HCT116 (cell line): Measurements from ENCODE around the gene RCOR1. TPM values are rescaled to one million over a fixed set of nuclear protein-coding genes. Genes with fewer than 3 reads are reported as not detected.

Experiments used
- ATAC-seq: fragments of 200-7000 bp; cut with Tn5 transposase; 2 replicates; pipeline ENCODE4 v1.9.1; 2020; ENCODE audit warnings: mild to moderate bottlenecking, moderate library complexity
- BruUV-seq: library from RNA; stranded (reverse); fragments of 400-500 nt; replicated peaks from 2 replicates; lab custom pipeline; 2021; lab: Mats Ljungman, UMichigan
- CTCF ChIA-PET: fragments of 300-600 bp; sonication (Branson Sonifier 250); formaldehyde crosslinking; loops from one replicate; lab custom pipeline; 2021; ENCODE audit warnings: antibody characterized with exemption; lab: Charles Lee
- POLR2A ChIA-PET: fragments of 300-600, 350-600 bp; sonication (Branson Sonifier 250); formaldehyde crosslinking; loops from one replicate; lab custom pipeline; 2021; ENCODE audit warnings: antibody characterized with exemption; lab: Charles Lee
- RAD21 ChIA-PET, 2 experiments: fragments of 300-600 bp; sonication (Branson Sonifier 250); formaldehyde crosslinking; loops; one replicate each; lab custom pipeline; 2023; ENCODE audit warnings: low total read pairs in 2 of 2; ENCODE audit not compliant: uncharacterized antibody in 2 of 2, unreplicated experiment in 2 of 2, low non-redundant PET in 1 of 2; lab: Charles Lee
- DNase-seq: peaks from one replicate; pipeline ENCODE4 v3.0.0-alpha.2; 2010; ENCODE audit warnings: low read depth, low spot score
- H2AFZ ChIP-seq: fragments of 200-600 bp; shearing (Covaris generic), sonication (generic); 2 replicates; pipeline ENCODE4 v1.6.1; 2017; ENCODE audit warnings: low read depth, mixed run types, mixed read lengths, antibody characterized with exemption, low read length; ENCODE audit not compliant: poor library complexity, severe bottlenecking
- H3K27ac ChIP-seq: 2 replicates; pipeline ENCODE4 v1.5.1; 2012; ENCODE audit warnings: low read depth, low read length
- H3K27me3 ChIP-seq: fragments of 200-600 bp; sonication (generic); 2 replicates; pipeline ENCODE4 v1.6.1; 2016; ENCODE audit warnings: mixed run types, low read length, mixed read lengths; ENCODE audit not compliant: insufficient read depth
- H3K36me3 ChIP-seq, 2 experiments: fragments of 200-500 bp in 1 of 2; fragments of 200-600 bp in 1 of 2; sonication (Bioruptor generic) in 1 of 2; sonication (generic) in 1 of 2; 2 replicates each; pipeline versions ENCODE4 v1.5.1 to v1.6.1; 2014 to 2016; ENCODE audit warnings: low read length in 2 of 2, inconsistent platforms in 1 of 2, mixed read lengths in 1 of 2, mixed run types in 1 of 2; ENCODE audit not compliant: insufficient read depth in 2 of 2, control insufficient read depth in 1 of 2
- H3K4me1 ChIP-seq, 2 experiments: fragments of 200-600 bp in 1 of 2; sonication (generic) in 1 of 2; 2 replicates each; pipeline versions ENCODE4 v1.5.1 to v1.6.1; 2012 to 2017; ENCODE audit warnings: low read length in 2 of 2, inconsistent platforms in 1 of 2, mild to moderate bottlenecking in 1 of 2, mixed read lengths in 1 of 2, mixed run types in 1 of 2, moderate library complexity in 1 of 2; ENCODE audit not compliant: insufficient read depth in 2 of 2, control insufficient read depth in 1 of 2
- H3K4me2 ChIP-seq: fragments of 200-600 bp; sonication (generic); 2 replicates; pipeline ENCODE4 v1.6.1; 2017; ENCODE audit warnings: mixed run types, low read length, mixed read lengths
- H3K4me3 ChIP-seq, 2 experiments: fragments of 200-600 bp in 1 of 2; sonication (generic) in 1 of 2; replicated peaks in 1 of 2; 2 replicates each; pipeline ENCODE4 v1.5.1; 2011 to 2016; ENCODE audit warnings: low read length in 2 of 2, control low read depth in 1 of 2, low read depth in 1 of 2, mild to moderate bottlenecking in 1 of 2, mixed read lengths in 1 of 2, mixed run types in 1 of 2
- H3K79me2 ChIP-seq: fragments of 200-600 bp; sonication (generic); 2 replicates; pipeline ENCODE4 v1.6.1; 2017; ENCODE audit warnings: mild to moderate bottlenecking, mixed run types, low read length, moderate library complexity, mixed read lengths; ENCODE audit not compliant: insufficient read depth
- H3K9ac ChIP-seq: fragments of 200-600 bp; sonication (generic); 2 replicates; pipeline ENCODE4 v1.6.1; 2016; ENCODE audit warnings: low read length, mixed read lengths
- H3K9me2 ChIP-seq: fragments of 200-600 bp; sonication (generic), shearing (Covaris generic); 2 replicates; pipeline ENCODE4 v1.6.1; 2017; ENCODE audit warnings: mixed run types, mild to moderate bottlenecking, moderate library complexity; ENCODE audit not compliant: insufficient read depth
- H3K9me3 ChIP-seq, 2 experiments: fragments of 200-500 bp in 1 of 2; fragments of 200-600 bp in 1 of 2; sonication (Bioruptor generic) in 1 of 2; sonication (generic) in 1 of 2; 2 replicates each; pipeline ENCODE4 v1.6.1; 2014 to 2017; ENCODE audit warnings: low read length in 2 of 2, mixed read lengths in 2 of 2, inconsistent platforms in 1 of 2, low read depth in 1 of 2, mild to moderate bottlenecking in 1 of 2, mixed run types in 1 of 2, moderate library complexity in 1 of 2; ENCODE audit not compliant: control insufficient read depth in 1 of 2, insufficient read depth in 1 of 2
- H4K20me1 ChIP-seq: fragments of 200-600 bp; sonication (generic), shearing (Covaris generic); 2 replicates; pipeline ENCODE4 v1.6.1; 2017; ENCODE audit warnings: mixed run types, mild to moderate bottlenecking, moderate library complexity; ENCODE audit not compliant: insufficient read depth
- EGR1 ChIP-seq: IDR thresholded peaks from 2 replicates; pipeline ENCODE4 v1.6.1; 2012; ENCODE audit warnings: low read depth
- EZH2 ChIP-seq: fragments of 200-600 bp; sonication (generic); IDR thresholded peaks from 2 replicates; pipeline ENCODE4 v1.6.1; 2017; ENCODE audit warnings: antibody characterized with exemption, mixed run types
- intact Hi-C: fragments of 100-400 bp; cut with micrococcal nuclease; formaldehyde crosslinking; loops from 2 replicates; pipeline ENCODE4 v1.10.0; 2022
- total RNA-seq: library from RNA; stranded (reverse); gene quantifications from one replicate; pipeline ENCODE4 v1.2.1, GENCODE V29; 2021; ENCODE audit not compliant: unreplicated experiment
- TF ChIP-seq, protein P1 (sequence below): IDR thresholded peaks from 2 replicates; pipeline ENCODE4 v1.6.1; 2011; ENCODE audit warnings: mild to moderate bottlenecking, low read length, moderate library complexity; ENCODE audit not compliant: insufficient replicate concordance; ENCODE audit errors: extremely low read depth

RCOR1 gene
- total RNA-seq, 1 experiment from 2014 or later, result 30.7 TPM

DNA sequence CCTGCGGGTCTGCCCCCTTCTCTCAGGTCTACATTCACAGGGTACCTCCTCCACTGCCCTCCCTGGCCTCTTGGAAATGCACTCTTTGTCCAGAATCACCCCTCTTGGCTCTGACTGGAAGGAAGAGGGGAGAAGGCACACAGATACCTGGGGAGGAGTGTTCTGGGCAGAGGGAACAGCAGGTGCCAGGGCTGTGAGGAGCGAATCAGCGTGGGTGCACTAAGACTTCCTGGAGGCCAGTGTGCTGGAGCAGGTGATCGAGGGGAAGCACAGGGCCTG is 176.5 kb downstream of the RCOR1 start:
- DNase-seq, result no peak
- H3K9me3 ChIP-seq, result no peaks in the 10 kb centered on the region
- H3K4me2 ChIP-seq, result no peak overlapping the region
- BruUV-seq, result no TSS peak
- H2AFZ ChIP-seq, result no peak overlapping the region
- no peak overlapping the region for H3K27ac ChIP-seq
- ChIA-PET RAD21 (no interaction called here), CTCF (no interaction called here), POLR2A (no interaction called here)
- H3K9ac ChIP-seq, result no peak overlapping the region
- H3K9me2 ChIP-seq, result no peaks in the 10 kb centered on the region
- H3K36me3 ChIP-seq, result no peaks in the 10 kb centered on the region
- TF ChIP-seq, protein P1, sequence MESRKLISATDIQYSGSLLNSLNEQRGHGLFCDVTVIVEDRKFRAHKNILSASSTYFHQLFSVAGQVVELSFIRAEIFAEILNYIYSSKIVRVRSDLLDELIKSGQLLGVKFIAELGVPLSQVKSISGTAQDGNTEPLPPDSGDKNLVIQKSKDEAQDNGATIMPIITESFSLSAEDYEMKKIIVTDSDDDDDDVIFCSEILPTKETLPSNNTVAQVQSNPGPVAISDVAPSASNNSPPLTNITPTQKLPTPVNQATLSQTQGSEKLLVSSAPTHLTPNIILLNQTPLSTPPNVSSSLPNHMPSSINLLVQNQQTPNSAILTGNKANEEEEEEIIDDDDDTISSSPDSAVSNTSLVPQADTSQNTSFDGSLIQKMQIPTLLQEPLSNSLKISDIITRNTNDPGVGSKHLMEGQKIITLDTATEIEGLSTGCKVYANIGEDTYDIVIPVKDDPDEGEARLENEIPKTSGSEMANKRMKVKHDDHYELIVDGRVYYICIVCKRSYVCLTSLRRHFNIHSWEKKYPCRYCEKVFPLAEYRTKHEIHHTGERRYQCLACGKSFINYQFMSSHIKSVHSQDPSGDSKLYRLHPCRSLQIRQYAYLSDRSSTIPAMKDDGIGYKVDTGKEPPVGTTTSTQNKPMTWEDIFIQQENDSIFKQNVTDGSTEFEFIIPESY, result no peak
- intact Hi-C loops, result no loop called here
- H3K27me3 ChIP-seq, result no peaks in the 10 kb centered on the region
- ATAC-seq, result no peak
- no peak overlapping the region for H3K4me3 ChIP-seq
- no peaks in the 10 kb centered on the region for H3K4me1 ChIP-seq
- H3K79me2 ChIP-seq, result no peaks in the 10 kb centered on the region
- no peaks in the 10 kb centered on the region for H4K20me1 ChIP-seq

DNA sequence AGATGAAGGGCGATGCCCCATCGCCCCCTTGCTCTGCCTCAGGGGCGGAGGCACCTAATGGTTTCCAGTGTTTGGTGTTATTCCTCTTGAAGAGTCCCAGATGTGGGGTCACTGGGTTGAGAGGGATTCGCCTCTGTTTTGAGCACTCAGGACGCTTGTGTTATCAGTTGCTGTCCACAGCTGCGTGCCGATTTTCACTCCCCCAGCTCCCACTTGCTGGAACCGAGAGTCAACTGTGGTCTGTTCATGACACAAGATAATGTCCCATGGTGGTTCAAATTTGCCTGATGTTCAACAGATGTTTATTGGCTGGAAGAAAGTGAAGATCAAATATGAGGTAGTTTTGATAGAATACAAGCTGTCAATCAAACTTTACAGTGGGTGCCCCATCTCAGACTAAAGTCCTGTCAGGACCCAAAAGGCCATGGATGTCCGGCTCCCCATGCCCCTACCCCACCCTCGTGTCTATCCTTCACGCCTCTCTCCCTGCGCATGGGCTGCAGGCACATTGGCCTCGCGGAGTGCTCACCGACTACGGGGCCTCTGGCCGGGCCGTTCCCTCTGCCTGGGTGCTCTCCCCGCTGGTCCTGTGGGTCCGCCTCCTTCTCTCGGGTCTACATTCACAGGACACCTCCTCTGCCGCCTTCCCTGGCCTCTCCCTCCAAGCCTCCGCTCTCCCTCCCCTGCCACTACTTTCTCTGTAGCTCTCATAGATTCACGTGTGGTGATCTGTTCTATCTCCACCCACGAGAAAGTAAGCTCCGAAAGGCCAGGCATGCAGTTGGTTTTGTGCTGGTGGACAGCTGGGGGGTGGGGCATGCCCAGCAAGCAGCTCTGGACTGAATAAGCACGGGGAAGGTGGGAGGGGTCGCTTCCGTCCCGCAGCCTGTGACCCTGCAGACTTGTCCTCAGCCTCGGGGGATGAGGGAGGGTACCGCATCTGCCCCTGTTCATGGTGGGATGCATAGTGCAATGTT is 178.0 kb downstream of the RCOR1 start:
- TF ChIP-seq EZH2 (no peak), EGR1 (no peak)
- intact Hi-C loops, result loop anchor here (10.0 kb wide), 1 partner anchor 246 kb away; no protein-coding TSS in a partner anchor
- no peaks in the 10 kb centered on the region for H3K9me2 ChIP-seq
- POLR2A ChIA-PET, result no interaction called here
- no peaks in the 10 kb centered on the region for H3K36me3 ChIP-seq
- H3K27me3 ChIP-seq, result no peaks in the 10 kb centered on the region
- BruUV-seq, result no TSS peak
- H4K20me1 ChIP-seq, result no peaks in the 10 kb centered on the region
- RAD21 ChIA-PET, result no interaction called here
- no peaks in the 10 kb centered on the region for H3K79me2 ChIP-seq
- no peak for ATAC-seq
- H3K9ac ChIP-seq, result no peak overlapping the region
- H2AFZ ChIP-seq, result no peak overlapping the region
- no peaks in the 10 kb centered on the region for H3K9me3 ChIP-seq
- DNase-seq, result no peak
- CTCF ChIA-PET, result no interaction called here
- no peak overlapping the region for H3K4me2 ChIP-seq
- no peak overlapping the region for H3K4me3 ChIP-seq
- no peak overlapping the region for H3K27ac ChIP-seq
- peaks cover 3 to 12% of the 10 kb centered on the region in 2 experiments; a peak in 3 of 4 replicates for H3K4me1 ChIP-seq
